Liver (tissue), 3 donors: ENCODE data around the gene BARX2.
A peak's percentile ranks its signal among the peaks of the same experiment; 100 is the strongest.

Experiments
- EGR1 ChIP-seq, 2 donors: IDR thresholded peaks; 2 replicates each; pipeline ENCODE4 v1.6.1; 2016 to 2018; ENCODE audit warnings: antibody characterized with exemption in 2 of 2, low read depth in 2 of 2
- GABPA ChIP-seq, 2 donors: IDR thresholded peaks in 1 of 2; conservative IDR thresholded peaks in 1 of 2; 2 replicates each; pipeline ENCODE4 v1.6.1; 2016; ENCODE audit warnings: antibody characterized with exemption in 2 of 2, mild to moderate bottlenecking in 1 of 2, moderate library complexity in 1 of 2
- HNF4A ChIP-seq, 2 donors: conservative IDR thresholded peaks; 2 replicates each; pipeline ENCODE4 v1.6.1; 2016; ENCODE audit warnings: antibody characterized with exemption in 2 of 2, mild to moderate bottlenecking in 2 of 2
- JUND ChIP-seq, 2 donors: IDR thresholded peaks; 2 replicates each; pipeline ENCODE4 v1.6.1; 2016; ENCODE audit warnings: antibody characterized with exemption in 2 of 2
- RAD21 ChIP-seq, 2 donors: IDR thresholded peaks; 2 replicates each; pipeline ENCODE4 v1.6.1; 2016; ENCODE audit warnings: antibody characterized with exemption in 2 of 2, mild to moderate bottlenecking in 2 of 2
- RXRA ChIP-seq, 2 donors: IDR thresholded peaks; 2 replicates each; pipeline ENCODE4 v1.6.1; 2017 to 2018; ENCODE audit warnings: antibody characterized with exemption in 2 of 2, mild to moderate bottlenecking in 1 of 2
- SP1 ChIP-seq: IDR thresholded peaks from 2 replicates; pipeline ENCODE4 v1.6.1; 2018; ENCODE audit warnings: antibody characterized with exemption, mild to moderate bottlenecking
- TAF1 ChIP-seq: conservative IDR thresholded peaks from 2 replicates; pipeline ENCODE4 v1.6.1; 2016; ENCODE audit warnings: antibody characterized with exemption, mild to moderate bottlenecking
- YY1 ChIP-seq: IDR thresholded peaks from 2 replicates; pipeline ENCODE4 v1.6.1; 2016; ENCODE audit warnings: antibody characterized with exemption, mild to moderate bottlenecking
- TF ChIP-seq, protein P1 (sequence below): fragments of 150-350 bp; IDR thresholded peaks from 2 replicates; pipeline ENCODE4 v1.5.1; 2017; ENCODE audit warnings: improper control_type of control experiment, low read depth, low read length; ENCODE audit not compliant: missing input control
- TF ChIP-seq, protein P2 (sequence below): IDR thresholded peaks from 2 replicates; pipeline ENCODE4 v1.6.1; 2016; ENCODE audit warnings: antibody characterized with exemption, mild to moderate bottlenecking
- TF ChIP-seq, protein P3 (sequence below): IDR thresholded peaks from 2 replicates; pipeline ENCODE4 v1.6.1; 2016; ENCODE audit warnings: antibody characterized with exemption
- TF ChIP-seq, protein P4 (sequence below): IDR thresholded peaks from 2 replicates; pipeline ENCODE4 v1.6.1; 2016; ENCODE audit warnings: antibody characterized with exemption
- TF ChIP-seq, protein P5 (sequence below): IDR thresholded peaks from 2 replicates; pipeline ENCODE4 v1.6.1; 2016; ENCODE audit warnings: antibody characterized with exemption
- donor health status: healthy.
- donor health status: healthy.

DNA sequence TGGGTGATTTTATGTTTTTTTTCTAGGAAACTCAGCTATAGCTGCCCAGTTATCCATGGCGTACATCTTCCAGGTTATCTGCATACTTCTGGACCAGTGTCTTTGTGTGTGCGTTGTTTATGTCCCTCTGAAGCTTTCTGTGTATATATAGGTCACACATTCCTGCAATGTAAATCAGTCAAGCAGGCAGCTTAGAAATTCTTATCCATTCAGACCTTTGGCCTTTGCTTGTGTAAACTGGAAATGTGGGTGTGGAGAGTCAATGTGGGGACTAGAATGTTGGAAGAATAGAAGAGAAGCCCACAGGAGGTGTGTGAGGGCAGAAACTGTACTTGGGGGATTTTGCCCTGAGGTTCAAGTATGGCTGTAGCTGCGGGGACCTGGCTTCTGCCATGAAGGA, 51.7 kb downstream of the BARX2 start:
- TF ChIP-seq HNF4A (conservative IDR thresholded peaks at IDR 0.05) (peak; percentile 46 to 51), RAD21 (IDR thresholded peaks at IDR 0.05) (no peak), RXRA (IDR thresholded peaks at IDR 0.05) (no peak), GABPA (IDR thresholded peaks at IDR 0.05 in 1 of 2, conservative IDR thresholded peaks at IDR 0.05 in 1 of 2) (no peak), YY1 (no peak), TAF1 (no peak), JUND (IDR thresholded peaks at IDR 0.05) (no peak), EGR1 (IDR thresholded peaks at IDR 0.05; ENCODE audit: low read depth in 2 of 2) (no peak), SP1 (peak; percentile 40)
- TF ChIP-seq, protein P1, sequence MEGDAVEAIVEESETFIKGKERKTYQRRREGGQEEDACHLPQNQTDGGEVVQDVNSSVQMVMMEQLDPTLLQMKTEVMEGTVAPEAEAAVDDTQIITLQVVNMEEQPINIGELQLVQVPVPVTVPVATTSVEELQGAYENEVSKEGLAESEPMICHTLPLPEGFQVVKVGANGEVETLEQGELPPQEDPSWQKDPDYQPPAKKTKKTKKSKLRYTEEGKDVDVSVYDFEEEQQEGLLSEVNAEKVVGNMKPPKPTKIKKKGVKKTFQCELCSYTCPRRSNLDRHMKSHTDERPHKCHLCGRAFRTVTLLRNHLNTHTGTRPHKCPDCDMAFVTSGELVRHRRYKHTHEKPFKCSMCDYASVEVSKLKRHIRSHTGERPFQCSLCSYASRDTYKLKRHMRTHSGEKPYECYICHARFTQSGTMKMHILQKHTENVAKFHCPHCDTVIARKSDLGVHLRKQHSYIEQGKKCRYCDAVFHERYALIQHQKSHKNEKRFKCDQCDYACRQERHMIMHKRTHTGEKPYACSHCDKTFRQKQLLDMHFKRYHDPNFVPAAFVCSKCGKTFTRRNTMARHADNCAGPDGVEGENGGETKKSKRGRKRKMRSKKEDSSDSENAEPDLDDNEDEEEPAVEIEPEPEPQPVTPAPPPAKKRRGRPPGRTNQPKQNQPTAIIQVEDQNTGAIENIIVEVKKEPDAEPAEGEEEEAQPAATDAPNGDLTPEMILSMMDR, result no peak
- TF ChIP-seq, protein P2, sequence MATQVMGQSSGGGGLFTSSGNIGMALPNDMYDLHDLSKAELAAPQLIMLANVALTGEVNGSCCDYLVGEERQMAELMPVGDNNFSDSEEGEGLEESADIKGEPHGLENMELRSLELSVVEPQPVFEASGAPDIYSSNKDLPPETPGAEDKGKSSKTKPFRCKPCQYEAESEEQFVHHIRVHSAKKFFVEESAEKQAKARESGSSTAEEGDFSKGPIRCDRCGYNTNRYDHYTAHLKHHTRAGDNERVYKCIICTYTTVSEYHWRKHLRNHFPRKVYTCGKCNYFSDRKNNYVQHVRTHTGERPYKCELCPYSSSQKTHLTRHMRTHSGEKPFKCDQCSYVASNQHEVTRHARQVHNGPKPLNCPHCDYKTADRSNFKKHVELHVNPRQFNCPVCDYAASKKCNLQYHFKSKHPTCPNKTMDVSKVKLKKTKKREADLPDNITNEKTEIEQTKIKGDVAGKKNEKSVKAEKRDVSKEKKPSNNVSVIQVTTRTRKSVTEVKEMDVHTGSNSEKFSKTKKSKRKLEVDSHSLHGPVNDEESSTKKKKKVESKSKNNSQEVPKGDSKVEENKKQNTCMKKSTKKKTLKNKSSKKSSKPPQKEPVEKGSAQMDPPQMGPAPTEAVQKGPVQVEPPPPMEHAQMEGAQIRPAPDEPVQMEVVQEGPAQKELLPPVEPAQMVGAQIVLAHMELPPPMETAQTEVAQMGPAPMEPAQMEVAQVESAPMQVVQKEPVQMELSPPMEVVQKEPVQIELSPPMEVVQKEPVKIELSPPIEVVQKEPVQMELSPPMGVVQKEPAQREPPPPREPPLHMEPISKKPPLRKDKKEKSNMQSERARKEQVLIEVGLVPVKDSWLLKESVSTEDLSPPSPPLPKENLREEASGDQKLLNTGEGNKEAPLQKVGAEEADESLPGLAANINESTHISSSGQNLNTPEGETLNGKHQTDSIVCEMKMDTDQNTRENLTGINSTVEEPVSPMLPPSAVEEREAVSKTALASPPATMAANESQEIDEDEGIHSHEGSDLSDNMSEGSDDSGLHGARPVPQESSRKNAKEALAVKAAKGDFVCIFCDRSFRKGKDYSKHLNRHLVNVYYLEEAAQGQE, result no peak
- TF ChIP-seq, protein P3, sequence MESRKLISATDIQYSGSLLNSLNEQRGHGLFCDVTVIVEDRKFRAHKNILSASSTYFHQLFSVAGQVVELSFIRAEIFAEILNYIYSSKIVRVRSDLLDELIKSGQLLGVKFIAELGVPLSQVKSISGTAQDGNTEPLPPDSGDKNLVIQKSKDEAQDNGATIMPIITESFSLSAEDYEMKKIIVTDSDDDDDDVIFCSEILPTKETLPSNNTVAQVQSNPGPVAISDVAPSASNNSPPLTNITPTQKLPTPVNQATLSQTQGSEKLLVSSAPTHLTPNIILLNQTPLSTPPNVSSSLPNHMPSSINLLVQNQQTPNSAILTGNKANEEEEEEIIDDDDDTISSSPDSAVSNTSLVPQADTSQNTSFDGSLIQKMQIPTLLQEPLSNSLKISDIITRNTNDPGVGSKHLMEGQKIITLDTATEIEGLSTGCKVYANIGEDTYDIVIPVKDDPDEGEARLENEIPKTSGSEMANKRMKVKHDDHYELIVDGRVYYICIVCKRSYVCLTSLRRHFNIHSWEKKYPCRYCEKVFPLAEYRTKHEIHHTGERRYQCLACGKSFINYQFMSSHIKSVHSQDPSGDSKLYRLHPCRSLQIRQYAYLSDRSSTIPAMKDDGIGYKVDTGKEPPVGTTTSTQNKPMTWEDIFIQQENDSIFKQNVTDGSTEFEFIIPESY, result no peak
- TF ChIP-seq, protein P4, sequence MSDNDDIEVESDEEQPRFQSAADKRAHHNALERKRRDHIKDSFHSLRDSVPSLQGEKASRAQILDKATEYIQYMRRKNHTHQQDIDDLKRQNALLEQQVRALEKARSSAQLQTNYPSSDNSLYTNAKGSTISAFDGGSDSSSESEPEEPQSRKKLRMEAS, result no peak
- TF ChIP-seq, protein P5, sequence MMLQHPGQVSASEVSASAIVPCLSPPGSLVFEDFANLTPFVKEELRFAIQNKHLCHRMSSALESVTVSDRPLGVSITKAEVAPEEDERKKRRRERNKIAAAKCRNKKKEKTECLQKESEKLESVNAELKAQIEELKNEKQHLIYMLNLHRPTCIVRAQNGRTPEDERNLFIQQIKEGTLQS, result no peak
